ENCODE measurements around the gene TRMT61B. TPM values are rescaled to one million over a fixed set of nuclear protein-coding genes. Genes with fewer than 3 reads are reported as not detected.
A peak's percentile ranks its signal among the peaks of the same experiment; 100 is the strongest.

The TRMT61B gene
- total and polyA plus RNA-seq, 2 of the 13 experiments (the other 11 are each of a cell fraction or from before 2014, with no cell fraction given) = 19.7 to 23.5 TPM

- TF ChIP-seq ZNF800 (CRISPR knock-in tag; IDR thresholded peaks at IDR 0.05) (no peak), ARNTL (CRISPR knock-in tag; IDR thresholded peaks at IDR 0.05) (peak; percentile 90), KAT2B (IDR thresholded peaks at IDR 0.05; ENCODE audit: borderline replicate concordance, low read depth, low read length) (no peak), ZFP91 (CRISPR knock-in tag; IDR thresholded peaks at IDR 0.05; ENCODE audit: borderline replicate concordance) (peak; percentile 100), ZIK1 (CRISPR knock-in tag; IDR thresholded peaks at IDR 0.05; ENCODE audit: borderline replicate concordance, low read depth) (peak; percentile 86), CENPX (CRISPR knock-in tag; IDR thresholded peaks at IDR 0.05) (no peak), JUNB (CRISPR knock-in tag; IDR thresholded peaks at IDR 0.05; ENCODE audit: borderline replicate concordance) (no peak), ZNF550 (CRISPR knock-in tag; IDR thresholded peaks at IDR 0.05; ENCODE audit: borderline replicate concordance) (peak; percentile 83; the same call in 1 of the 2 replicates), NFE2 (CRISPR knock-in tag; IDR thresholded peaks at IDR 0.05) (no peak), ZSCAN29 (CRISPR knock-in tag; conservative IDR thresholded peaks at IDR 0.05) (no peak), ZNF891 (CRISPR knock-in tag; IDR thresholded peaks at IDR 0.05) (no peak), PRPF4 (IDR thresholded peaks at IDR 0.05; ENCODE audit: low read depth, low read length, poor library complexity, severe bottlenecking) (no peak), GPN1 (CRISPR knock-in tag; IDR thresholded peaks at IDR 0.05; ENCODE audit: borderline replicate concordance) (peak; percentile 93), ZC3H13 (CRISPR knock-in tag; IDR thresholded peaks at IDR 0.05) (peak; percentile 93), XBP1 (CRISPR knock-in tag; IDR thresholded peaks at IDR 0.05) (no peak), NFYB (CRISPR knock-in tag; IDR thresholded peaks at IDR 0.05) (peak; percentile 77), PAF1 (CRISPR knock-in tag; IDR thresholded peaks at IDR 0.05) (no peak), ZNF280D (CRISPR knock-in tag; IDR thresholded peaks at IDR 0.05) (no peak; the same call in none of the 2 replicates), ARID3A (IDR thresholded peaks at IDR 0.05; ENCODE audit: low read depth, low read length) (peak; percentile 95), GPBP1L1 (CRISPR knock-in tag; IDR thresholded peaks at IDR 0.05) (no peak)
These were observed 24.5 kb upstream of the TRMT61B start, which contains the start of gene WDR43 (continued) for GRCh38 chr2:28894470-28895188.
